ENCODE measurements around the gene ZNF414.

Gene ZNF414

GRCh38 chr19:8513036-8513686 lies 806 bp downstream of the ZNF414 start:
- Histone ChIP-seq H3K36me3 (ENCODE audit: insufficient read depth, low read length) (peaks cover 4% of the 10 kb centered on the region; the same call in 1 of the 2 replicates), H3K4me3 (peak overlapping the region; percentile 95), H3K27ac (peak overlapping the region; percentile 98), H3K9me3 (ENCODE audit: low read depth, low read length) (no peaks in the 10 kb centered on the region), H3K9ac (ENCODE audit: insufficient read length) (peak overlapping the region; percentile 98)
- TF ChIP-seq EZH2 (IDR thresholded peaks at IDR 0.05) (no peak), FOXP2 (optimal IDR thresholded peaks at IDR 0.05; ENCODE audit: control extremely low read depth, extremely low read length, insufficient read depth) (no peak), POLR2AphosphoS5 (IDR thresholded peaks at IDR 0.05; ENCODE audit: borderline replicate concordance, low read depth, low read length) (no peak)
- no peak for DNase-seq (ENCODE audit: low read depth, low spot score)

- no peak overlapping the region for H3K9ac ChIP-seq (ENCODE audit: insufficient read length)
- no peak for DNase-seq (ENCODE audit: low read depth, low spot score)
- TF ChIP-seq FOXP2 (optimal IDR thresholded peaks at IDR 0.05; ENCODE audit: control extremely low read depth, extremely low read length, insufficient read depth) (no peak), POLR2AphosphoS5 (IDR thresholded peaks at IDR 0.05; ENCODE audit: borderline replicate concordance, low read depth, low read length) (no peak), EZH2 (IDR thresholded peaks at IDR 0.05) (no peak)
- peaks cover 4% of the 10 kb centered on the region; the same call in 1 of the 2 replicates for H3K36me3 ChIP-seq (ENCODE audit: insufficient read depth, low read length)
- H3K27ac ChIP-seq, result peak overlapping the region; percentile 98
- no peaks in the 10 kb centered on the region for H3K9me3 ChIP-seq (ENCODE audit: low read depth, low read length)
- H3K4me3 ChIP-seq, result peak overlapping the region; percentile 95
These were observed 1.6 kb downstream of the ZNF414 start for GRCh38 chr19:8512115-8512967.

GRCh38 chr19:8511573-8512101 lies 2.3 kb downstream of the ZNF414 start:
- DNase-seq (ENCODE audit: low read depth, low spot score), result no peak
- Histone ChIP-seq H3K4me3 (no peak overlapping the region), H3K9me3 (ENCODE audit: low read depth, low read length) (no peaks in the 10 kb centered on the region), H3K9ac (ENCODE audit: insufficient read length) (no peak overlapping the region), H3K27ac (no peak overlapping the region), H3K36me3 (ENCODE audit: insufficient read depth, low read length) (peaks cover 4% of the 10 kb centered on the region; the same call in 1 of the 2 replicates)
- TF ChIP-seq EZH2 (IDR thresholded peaks at IDR 0.05) (no peak), FOXP2 (optimal IDR thresholded peaks at IDR 0.05; ENCODE audit: control extremely low read depth, extremely low read length, insufficient read depth) (no peak), POLR2AphosphoS5 (IDR thresholded peaks at IDR 0.05; ENCODE audit: borderline replicate concordance, low read depth, low read length) (no peak)

- TF ChIP-seq FOXP2 (optimal IDR thresholded peaks at IDR 0.05; ENCODE audit: control extremely low read depth, extremely low read length, insufficient read depth) (no peak), POLR2AphosphoS5 (IDR thresholded peaks at IDR 0.05; ENCODE audit: borderline replicate concordance, low read depth, low read length) (no peak), EZH2 (IDR thresholded peaks at IDR 0.05) (no peak)
- no peak overlapping the region for H3K27ac ChIP-seq
- H3K4me3 ChIP-seq, result no peak overlapping the region
- no peak overlapping the region for H3K9ac ChIP-seq (ENCODE audit: insufficient read length)
- H3K9me3 ChIP-seq (ENCODE audit: low read depth, low read length), result no peaks in the 10 kb centered on the region
- H3K36me3 ChIP-seq (ENCODE audit: insufficient read depth, low read length), result peaks cover 4% of the 10 kb centered on the region; the same call in 1 of the 2 replicates
- no peak for DNase-seq (ENCODE audit: low read depth, low spot score)
These were observed 3.3 kb downstream of the ZNF414 start for GRCh38 chr19:8510589-8511115.

- Histone ChIP-seq H3K4me3 (peak overlapping the region; percentile 84), H3K9ac (ENCODE audit: insufficient read length) (peak overlapping the region; percentile 81), H3K27ac (peak overlapping the region; percentile 74), H3K9me3 (ENCODE audit: low read depth, low read length) (no peaks in the 10 kb centered on the region), H3K36me3 (ENCODE audit: insufficient read depth, low read length) (peaks cover 4% of the 10 kb centered on the region; the same call in 1 of the 2 replicates)
- TF ChIP-seq POLR2AphosphoS5 (IDR thresholded peaks at IDR 0.05; ENCODE audit: borderline replicate concordance, low read depth, low read length) (0 out of 2 replicates have a peak, but pooled peaks have one; percentile 6), EZH2 (IDR thresholded peaks at IDR 0.05) (no peak)
- DNase-seq (ENCODE audit: low read depth, low spot score), result no peak
These were observed 7.5 kb downstream of the ZNF414 start for GRCh38 chr19:8506402-8506957.

DNA sequence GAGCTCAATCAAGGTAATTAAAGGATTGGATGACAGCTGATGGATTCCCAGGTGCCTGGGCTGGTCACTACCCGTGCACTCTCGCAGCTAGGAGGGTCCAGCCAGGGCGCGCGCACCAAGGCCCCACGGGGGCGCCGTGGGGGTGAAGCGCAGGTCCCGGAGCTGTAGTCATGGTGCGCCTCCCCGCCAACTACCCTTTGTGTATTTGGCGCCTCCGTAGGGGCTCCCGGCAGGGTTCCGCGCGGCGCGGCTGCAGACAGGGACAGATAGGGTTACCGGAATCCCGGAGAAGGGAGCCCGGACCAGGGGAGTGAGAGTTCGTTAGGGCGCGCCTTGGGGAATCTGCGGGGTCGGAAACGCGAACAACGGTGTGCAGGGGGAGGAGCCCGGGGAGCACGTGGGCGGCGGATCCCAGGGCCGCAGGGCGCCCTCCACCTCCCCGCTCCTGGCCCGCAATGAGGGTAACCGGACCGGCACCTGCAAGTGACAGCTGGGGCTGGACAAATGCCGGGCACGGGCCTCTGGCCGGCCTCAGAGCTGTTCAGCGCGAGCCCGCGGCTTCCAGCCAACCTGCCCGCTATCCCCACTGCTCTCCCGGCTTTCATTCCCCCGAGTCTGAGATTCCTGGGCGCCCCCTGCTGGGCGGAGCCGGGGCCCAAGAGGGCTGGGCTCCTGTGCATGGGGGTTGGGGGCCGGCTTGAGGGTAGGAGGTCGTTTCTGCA lies 8.1 kb downstream of the ZNF414 start:
- TF ChIP-seq FOXP2 (optimal IDR thresholded peaks at IDR 0.05; ENCODE audit: control extremely low read depth, extremely low read length, insufficient read depth) (peak; percentile 60), POLR2AphosphoS5 (IDR thresholded peaks at IDR 0.05; ENCODE audit: borderline replicate concordance, low read depth, low read length) (peak; percentile 54; the same call in 1 of the 2 replicates), EZH2 (IDR thresholded peaks at IDR 0.05) (no peak)
- H3K9ac ChIP-seq (ENCODE audit: insufficient read length), result peak overlapping the region; percentile 81
- H3K4me3 ChIP-seq, result peak overlapping the region; percentile 84
- DNase-seq (ENCODE audit: low read depth, low spot score), result no peak
- H3K9me3 ChIP-seq (ENCODE audit: low read depth, low read length), result no peaks in the 10 kb centered on the region
- peak overlapping the region; percentile 74 for H3K27ac ChIP-seq
- no peaks in the 10 kb centered on the region; the same call in 1 of the 2 replicates for H3K36me3 ChIP-seq (ENCODE audit: insufficient read depth, low read length)

- Histone ChIP-seq H3K4me3 (no peak overlapping the region), H3K36me3 (ENCODE audit: insufficient read depth, low read length) (no peaks in the 10 kb centered on the region), H3K9ac (ENCODE audit: insufficient read length) (no peak overlapping the region), H3K9me3 (ENCODE audit: low read depth, low read length) (no peaks in the 10 kb centered on the region), H3K27ac (peak overlapping the region; percentile 53)
- DNase-seq (ENCODE audit: low read depth, low spot score), result no peak
- TF ChIP-seq POLR2AphosphoS5 (IDR thresholded peaks at IDR 0.05; ENCODE audit: borderline replicate concordance, low read depth, low read length) (no peak), EZH2 (IDR thresholded peaks at IDR 0.05) (no peak), FOXP2 (optimal IDR thresholded peaks at IDR 0.05; ENCODE audit: control extremely low read depth, extremely low read length, insufficient read depth) (no peak)
These were observed 9.0 kb downstream of the ZNF414 start for GRCh38 chr19:8504919-8505318.
